Measurements from ENCODE around the gene PCK2.

- TF ChIP-seq, protein P1, sequence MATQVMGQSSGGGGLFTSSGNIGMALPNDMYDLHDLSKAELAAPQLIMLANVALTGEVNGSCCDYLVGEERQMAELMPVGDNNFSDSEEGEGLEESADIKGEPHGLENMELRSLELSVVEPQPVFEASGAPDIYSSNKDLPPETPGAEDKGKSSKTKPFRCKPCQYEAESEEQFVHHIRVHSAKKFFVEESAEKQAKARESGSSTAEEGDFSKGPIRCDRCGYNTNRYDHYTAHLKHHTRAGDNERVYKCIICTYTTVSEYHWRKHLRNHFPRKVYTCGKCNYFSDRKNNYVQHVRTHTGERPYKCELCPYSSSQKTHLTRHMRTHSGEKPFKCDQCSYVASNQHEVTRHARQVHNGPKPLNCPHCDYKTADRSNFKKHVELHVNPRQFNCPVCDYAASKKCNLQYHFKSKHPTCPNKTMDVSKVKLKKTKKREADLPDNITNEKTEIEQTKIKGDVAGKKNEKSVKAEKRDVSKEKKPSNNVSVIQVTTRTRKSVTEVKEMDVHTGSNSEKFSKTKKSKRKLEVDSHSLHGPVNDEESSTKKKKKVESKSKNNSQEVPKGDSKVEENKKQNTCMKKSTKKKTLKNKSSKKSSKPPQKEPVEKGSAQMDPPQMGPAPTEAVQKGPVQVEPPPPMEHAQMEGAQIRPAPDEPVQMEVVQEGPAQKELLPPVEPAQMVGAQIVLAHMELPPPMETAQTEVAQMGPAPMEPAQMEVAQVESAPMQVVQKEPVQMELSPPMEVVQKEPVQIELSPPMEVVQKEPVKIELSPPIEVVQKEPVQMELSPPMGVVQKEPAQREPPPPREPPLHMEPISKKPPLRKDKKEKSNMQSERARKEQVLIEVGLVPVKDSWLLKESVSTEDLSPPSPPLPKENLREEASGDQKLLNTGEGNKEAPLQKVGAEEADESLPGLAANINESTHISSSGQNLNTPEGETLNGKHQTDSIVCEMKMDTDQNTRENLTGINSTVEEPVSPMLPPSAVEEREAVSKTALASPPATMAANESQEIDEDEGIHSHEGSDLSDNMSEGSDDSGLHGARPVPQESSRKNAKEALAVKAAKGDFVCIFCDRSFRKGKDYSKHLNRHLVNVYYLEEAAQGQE (tag by site-specific recombination; IDR thresholded peaks at IDR 0.05): no peak
- no peak; the same call in 1 of the 2 replicates for TF ChIP-seq ZNF2 (tag by site-specific recombination; IDR thresholded peaks at IDR 0.05)
- TF ChIP-seq PRDM10 (tag by site-specific recombination; IDR thresholded peaks at IDR 0.05): no peak
- TF ChIP-seq, protein P2, sequence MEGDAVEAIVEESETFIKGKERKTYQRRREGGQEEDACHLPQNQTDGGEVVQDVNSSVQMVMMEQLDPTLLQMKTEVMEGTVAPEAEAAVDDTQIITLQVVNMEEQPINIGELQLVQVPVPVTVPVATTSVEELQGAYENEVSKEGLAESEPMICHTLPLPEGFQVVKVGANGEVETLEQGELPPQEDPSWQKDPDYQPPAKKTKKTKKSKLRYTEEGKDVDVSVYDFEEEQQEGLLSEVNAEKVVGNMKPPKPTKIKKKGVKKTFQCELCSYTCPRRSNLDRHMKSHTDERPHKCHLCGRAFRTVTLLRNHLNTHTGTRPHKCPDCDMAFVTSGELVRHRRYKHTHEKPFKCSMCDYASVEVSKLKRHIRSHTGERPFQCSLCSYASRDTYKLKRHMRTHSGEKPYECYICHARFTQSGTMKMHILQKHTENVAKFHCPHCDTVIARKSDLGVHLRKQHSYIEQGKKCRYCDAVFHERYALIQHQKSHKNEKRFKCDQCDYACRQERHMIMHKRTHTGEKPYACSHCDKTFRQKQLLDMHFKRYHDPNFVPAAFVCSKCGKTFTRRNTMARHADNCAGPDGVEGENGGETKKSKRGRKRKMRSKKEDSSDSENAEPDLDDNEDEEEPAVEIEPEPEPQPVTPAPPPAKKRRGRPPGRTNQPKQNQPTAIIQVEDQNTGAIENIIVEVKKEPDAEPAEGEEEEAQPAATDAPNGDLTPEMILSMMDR (tag by site-specific recombination; IDR thresholded peaks at IDR 0.05): no peak
- TF ChIP-seq ZNF146 (tag by site-specific recombination; IDR thresholded peaks at IDR 0.05): no peak
- TF ChIP-seq BCL11B (tag by site-specific recombination; IDR thresholded peaks at IDR 0.05; ENCODE audit: low read depth): no peak
- no peak for TF ChIP-seq ZNF274 (IDR thresholded peaks at IDR 0.05; ENCODE audit: low read length)
- no peak for TF ChIP-seq ZNF274 (tag by site-specific recombination; IDR thresholded peaks at IDR 0.05; ENCODE audit: borderline replicate concordance)
- no peak for TF ChIP-seq BCL11A (tag by site-specific recombination; IDR thresholded peaks at IDR 0.05; ENCODE audit: low read depth)
These were observed 41.4 kb downstream of the PCK2 start for GRCh38 chr14:24135584-24135833.

Data from HEK293 (cell line).